ENCODE results near the gene CACNA1H.

The CACNA1H gene

GRCh38 chr16:1126044-1126443 is 26.9 kb upstream of the CACNA1H start:
- no peak for TF ChIP-seq CTCF (IDR thresholded peaks at IDR 0.05; ENCODE audit: low read depth, low read length, missing control alignments)
- H3K4me3 ChIP-seq (ENCODE audit: low read depth, low read length), result no peak overlapping the region

GRCh38 chr16:1126586-1126985 is 26.3 kb upstream of the CACNA1H start:
- H3K4me3 ChIP-seq (ENCODE audit: low read depth, low read length), result no peak overlapping the region
- no peak for DNase-seq (ENCODE audit: low read depth)
- TF ChIP-seq CTCF (IDR thresholded peaks at IDR 0.05; ENCODE audit: low read depth, low read length, missing control alignments), result no peak

More at GRCh38 chr16:1126044-1126443, 26.9 kb upstream of the CACNA1H start:
- DNase-seq (ENCODE audit: low read depth), result no peak

GRCh38 chr16:1127101-1127500 is 25.8 kb upstream of the CACNA1H start:
- no peak overlapping the region for H3K4me3 ChIP-seq (ENCODE audit: low read depth, low read length)
- no peak for DNase-seq (ENCODE audit: low read depth)
- no peak for TF ChIP-seq CTCF (IDR thresholded peaks at IDR 0.05; ENCODE audit: low read depth, low read length, missing control alignments)

- DNase-seq (ENCODE audit: low read depth), result no peak
- H3K4me3 ChIP-seq (ENCODE audit: low read depth, low read length), result no peak overlapping the region
- TF ChIP-seq CTCF (IDR thresholded peaks at IDR 0.05; ENCODE audit: low read depth, low read length, missing control alignments), result no peak
Observed at GRCh38 chr16:1127971-1128715, 24.8 kb upstream of the CACNA1H start.

GRCh38 chr16:1129106-1129960 is 23.6 kb upstream of the CACNA1H start:
- no peak for DNase-seq (ENCODE audit: low read depth)
- no peak for TF ChIP-seq CTCF (IDR thresholded peaks at IDR 0.05; ENCODE audit: low read depth, low read length, missing control alignments)
- H3K4me3 ChIP-seq (ENCODE audit: low read depth, low read length), result no peak overlapping the region

GRCh38 chr16:1130382-1130781 is 22.5 kb upstream of the CACNA1H start:
- no peak overlapping the region for H3K4me3 ChIP-seq (ENCODE audit: low read depth, low read length)
- TF ChIP-seq CTCF (IDR thresholded peaks at IDR 0.05; ENCODE audit: low read depth, low read length, missing control alignments), result no peak
- DNase-seq (ENCODE audit: low read depth), result no peak

Data from GM12864 (cell line).